Uterus (tissue), 2 donors: ENCODE data around the gene KSR2.

Experiments
- CTCF ChIP-seq, 4 experiments: fragments of 200-600 bp in 2 of 4; fragments of 450-650 bp in 2 of 4; sonication (generic) in 2 of 4; IDR thresholded peaks; one replicate each; pipeline ENCODE4 v1.5.1; 2016 to 2019; ENCODE audit warnings: antibody characterized with exemption in 4 of 4, mild to moderate bottlenecking in 2 of 4, moderate library complexity in 1 of 4
- POLR2A ChIP-seq, 2 donors: fragments of 450-650 bp; IDR thresholded peaks; one replicate each; pipeline ENCODE4 v1.6.1; 2016; ENCODE audit warnings: antibody characterized with exemption in 2 of 2, mild to moderate bottlenecking in 1 of 2, moderate library complexity in 1 of 2

- TF ChIP-seq CTCF (IDR thresholded peaks at IDR 0.05) (no peak), POLR2A (IDR thresholded peaks at IDR 0.05) (no peak)
Measured at GRCh38 chr12:118017926-118018325, 49.1 kb upstream of the KSR2 start.
